HG02588 (cell line): ENCODE measurements around the gene PRXL2B.
"Not testable (repeated sequence)": the region's sequence is repeated elsewhere in the genome, so short reads cannot be mapped to it uniquely, and the experiment has no call there.

Source experiments
- ATAC-seq: cut with Tn5 transposase; IDR thresholded peaks from one replicate; pipeline ENCODE4 v1.9.1; 2021; ENCODE audit warnings: mild to moderate bottlenecking, moderate library complexity; ENCODE audit not compliant: unreplicated experiment

The PRXL2B gene

GRCh38 chr1:2564006-2564814 lies 22.4 kb upstream of the PRXL2B start:
- no peak for ATAC-seq

GRCh38 chr1:2564815-2565374 lies 21.7 kb upstream of the PRXL2B start:
- ATAC-seq: no peak

- ATAC-seq: no peak
These were observed 20.2 kb upstream of the PRXL2B start for GRCh38 chr1:2566101-2567045.

GRCh38 chr1:2567083-2567679 lies 19.4 kb upstream of the PRXL2B start:
- ATAC-seq: no peak

GRCh38 chr1:2568187-2568816 lies 18.3 kb upstream of the PRXL2B start:
- ATAC-seq: not testable (repeated sequence)

GRCh38 chr1:2569060-2569459 lies 17.5 kb upstream of the PRXL2B start:
- no peak for ATAC-seq

- not testable (repeated sequence) for ATAC-seq
These were observed 16.9 kb upstream of the PRXL2B start for GRCh38 chr1:2569703-2570102.

GRCh38 chr1:2570332-2570731 lies 16.2 kb upstream of the PRXL2B start:
- no peak for ATAC-seq

GRCh38 chr1:2571348-2571747 lies 15.2 kb upstream of the PRXL2B start:
- no peak for ATAC-seq

GRCh38 chr1:2573250-2573920 lies 13.2 kb upstream of the PRXL2B start:
- ATAC-seq: no peak

- ATAC-seq: no peak
These were observed 12.2 kb upstream of the PRXL2B start for GRCh38 chr1:2574350-2574749.

GRCh38 chr1:2575801-2576663 lies 10.5 kb upstream of the PRXL2B start:
- no peak for ATAC-seq

GRCh38 chr1:2577565-2578075 lies 9.0 kb upstream of the PRXL2B start:
- ATAC-seq: peak; percentile 29

GRCh38 chr1:2578758-2579118 lies 7.8 kb upstream of the PRXL2B start:
- ATAC-seq: no peak

- no peak for ATAC-seq
These were observed 5.9 kb upstream of the PRXL2B start for GRCh38 chr1:2580691-2581090.

- ATAC-seq: no peak
These were observed 4.2 kb upstream of the PRXL2B start for GRCh38 chr1:2582391-2582790.

- ATAC-seq: no peak
These were observed 3.2 kb upstream of the PRXL2B start for GRCh38 chr1:2583331-2583791.

GRCh38 chr1:2583871-2584351 lies 2.7 kb upstream of the PRXL2B start:
- ATAC-seq: no peak
